ENCODE data around the gene ASB14. TPM values are rescaled to one million over a fixed set of nuclear protein-coding genes. Genes with fewer than 3 reads are reported as not detected.

The ASB14 gene
- total RNA-seq, 1 experiment from 2014 or later = not detected

GRCh38 chr3:57221883-57222282 is 70.6 kb downstream of the ASB14 start:
- Histone ChIP-seq H4K20me1 (ENCODE audit: insufficient read depth) (no peaks in the 10 kb centered on the region), H3K27me3 (ENCODE audit: insufficient read depth, low read depth) (no peaks in the 10 kb centered on the region), H3K9me3 (ENCODE audit: insufficient read depth, low read depth) (no peaks in the 10 kb centered on the region), H3F3A (ENCODE audit: insufficient read depth, low read depth) (peaks cover 5% of the 10 kb centered on the region), H3K36me3 (ENCODE audit: low read depth) (no peaks in the 10 kb centered on the region), H3K4me2 (no peak overlapping the region), H3K9me2 (ENCODE audit: insufficient read depth) (no peaks in the 10 kb centered on the region), H3K27ac (no peak overlapping the region), H3K4me3 (no peak overlapping the region), H3K4me1 (replicated peaks; ENCODE audit: insufficient read depth) (peaks cover 9% of the 10 kb centered on the region; the same call in 1 of the 2 replicates), H2AFZ (no peak overlapping the region), H3K79me2 (ENCODE audit: low read depth) (no peaks in the 10 kb centered on the region)
- CTCF ChIA-PET = no interaction called here
- intact Hi-C loops (cut with micrococcal nuclease; ENCODE audit: unreplicated experiment) = loop anchor here (10.0 kb wide), 2 partner anchors 117 to 217 kb away; no protein-coding TSS in a partner anchor
- POLR2A ChIA-PET (ENCODE audit: unreplicated experiment) = interaction anchor here (0.7 kb wide), 1 partner anchor 8 kb away, joined by 3 read pairs; no protein-coding TSS in a partner anchor
- peak in 1 of 2 experiments; percentile 50 for DNase-seq
- TF ChIP-seq EZH2 (IDR thresholded peaks at IDR 0.05; ENCODE audit: low read depth) (no peak), CTCF (conservative IDR thresholded peaks at IDR 0.05) (peak; percentile 60)
- no TSS peak for BruUV-seq (replicated peaks)

Other genes with a start within 250 kb of the ASB14 start
- gene SPATA12, start 232.0 kb downstream of the ASB14 start, total RNA-seq (2021) = 0.43 and 0.57 TPM in 2 replicates
- gene IL17RD, start 127.3 kb downstream of the ASB14 start, total RNA-seq (2021) = 7.9 and 8.3 TPM in 2 replicates
- 3.4 and 4.4 TPM in 2 replicates for gene HESX1, start 92.7 kb downstream of the ASB14 start, total RNA-seq (2021)
- gene APPL1, start 65.0 kb downstream of the ASB14 start, total RNA-seq (2021) = 24.2 and 34.1 TPM in 2 replicates